Measurements from ENCODE around the gene PRKG1. TPM values are rescaled to one million over a fixed set of nuclear protein-coding genes. Genes with fewer than 3 reads are reported as not detected.

PRKG1 gene
- total RNA-seq, 1 experiment from 2014 or later = 0.09 TPM

DNA sequence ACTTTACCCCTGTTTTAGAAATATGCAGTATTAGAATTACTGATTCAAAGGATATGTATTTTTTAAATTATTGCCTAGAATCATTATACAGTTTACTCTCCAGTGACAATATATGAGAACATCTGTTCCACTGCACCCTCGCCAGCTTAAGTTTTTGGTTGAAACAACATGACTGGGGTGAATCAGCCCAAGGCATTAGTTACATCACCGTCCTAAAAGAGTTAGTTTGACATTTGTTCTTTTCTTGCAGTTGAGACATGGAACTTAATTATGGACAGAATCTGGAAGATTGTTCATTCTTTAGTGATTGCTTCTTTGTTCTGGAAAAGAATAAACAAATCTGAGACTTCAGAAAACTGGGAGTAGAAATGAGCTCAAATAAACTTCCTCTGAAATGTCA, 1072.5 kb downstream of the PRKG1 start:
- POLR2A ChIA-PET = interaction anchor here (0.5 kb wide), 1 partner anchor 1126 kb away, joined by 3 read pairs; no protein-coding TSS in a partner anchor
- Mint-ChIP-seq H3K4me1 (ENCODE audit: low read depth, unreplicated experiment) (peaks cover 19% of the 10 kb centered on the region), H3K27ac (ENCODE audit: unreplicated experiment) (no peak overlapping the region), H3K36me3 (ENCODE audit: insufficient read depth, unreplicated experiment) (no peaks in the 10 kb centered on the region), H3K9me3 (ENCODE audit: unreplicated experiment) (no peaks in the 10 kb centered on the region), H3K4me3 (ENCODE audit: unreplicated experiment) (no peak overlapping the region), H3K27me3 (ENCODE audit: insufficient read depth, unreplicated experiment) (peaks cover 3% of the 10 kb centered on the region)
- peaks cover 7% of the 10 kb centered on the region for H3K4me1 ChIP-seq
- intact Hi-C loops (cut with micrococcal nuclease; ENCODE audit: unreplicated experiment) = no loop called here
- no peak for DNase-seq
- BruUV-seq (replicated peaks) = no TSS peak
- H3K36me3 ChIP-seq (ENCODE audit: control insufficient read depth, insufficient read depth, low read length) = no peaks in the 10 kb centered on the region
- TF ChIP-seq CTCF (IDR thresholded peaks at IDR 0.05; ENCODE audit: insufficient read depth in 1 of 2, low read depth in 1 of 2, low read length in 1 of 2, severe bottlenecking in 1 of 2, unreplicated experiment in 1 of 2) = no peak
- H3K9me3 ChIP-seq = no peaks in the 10 kb centered on the region
- CTCF ChIA-PET = interaction anchor here (1.1 kb wide), 1 partner anchor 24 kb away, joined by 3 read pairs; no protein-coding TSS in a partner anchor
- H3K27me3 ChIP-seq (replicated peaks; ENCODE audit: control insufficient read depth, insufficient read depth, low read length) = no peaks in the 10 kb centered on the region
- no peak overlapping the region for H3K4me3 ChIP-seq (ENCODE audit: low read depth, low read length)

- Mint-ChIP-seq H3K36me3 (ENCODE audit: insufficient read depth, unreplicated experiment) (no peaks in the 10 kb centered on the region), H3K27ac (ENCODE audit: unreplicated experiment) (no peak overlapping the region), H3K4me3 (ENCODE audit: unreplicated experiment) (no peak overlapping the region), H3K4me1 (ENCODE audit: low read depth, unreplicated experiment) (no peaks in the 10 kb centered on the region), H3K9me3 (ENCODE audit: unreplicated experiment) (no peaks in the 10 kb centered on the region), H3K27me3 (ENCODE audit: insufficient read depth, unreplicated experiment) (peaks cover 4% of the 10 kb centered on the region)
- TF ChIP-seq CTCF (IDR thresholded peaks at IDR 0.05; ENCODE audit: insufficient read depth in 1 of 2, low read depth in 1 of 2, low read length in 1 of 2, severe bottlenecking in 1 of 2, unreplicated experiment in 1 of 2) = no peak
- no peak for DNase-seq
- ChIA-PET CTCF (interaction anchor here (0.6 kb wide), 1 partner anchor 24 kb away, joined by 3 read pairs; no protein-coding TSS in a partner anchor), POLR2A (no interaction called here)
- BruUV-seq (replicated peaks) = no TSS peak
- Histone ChIP-seq H3K4me1 (no peaks in the 10 kb centered on the region), H3K27me3 (replicated peaks; ENCODE audit: control insufficient read depth, insufficient read depth, low read length) (no peaks in the 10 kb centered on the region), H3K4me3 (ENCODE audit: low read depth, low read length) (no peak overlapping the region), H3K36me3 (ENCODE audit: control insufficient read depth, insufficient read depth, low read length) (no peaks in the 10 kb centered on the region), H3K9me3 (no peaks in the 10 kb centered on the region)
- intact Hi-C loops (cut with micrococcal nuclease; ENCODE audit: unreplicated experiment) = no loop called here
These were observed 1096.5 kb downstream of the PRKG1 start for GRCh38 chr10:52170776-52171175.

GRCh38 chr10:52172581-52172980, 1098.3 kb downstream of the PRKG1 start:
- no peaks in the 10 kb centered on the region for H3K9me3 ChIP-seq
- H3K36me3 ChIP-seq (ENCODE audit: control insufficient read depth, insufficient read depth, low read length) = no peaks in the 10 kb centered on the region
- no peak overlapping the region for H3K4me3 ChIP-seq (ENCODE audit: low read depth, low read length)
- BruUV-seq (replicated peaks) = no TSS peak
- intact Hi-C loops (cut with micrococcal nuclease; ENCODE audit: unreplicated experiment) = no loop called here
- H3K4me3 Mint-ChIP-seq (ENCODE audit: unreplicated experiment) = no peak overlapping the region
- no peaks in the 10 kb centered on the region for H3K27me3 ChIP-seq (replicated peaks; ENCODE audit: control insufficient read depth, insufficient read depth, low read length)
- DNase-seq = peak; percentile 43 to 47
- no peaks in the 10 kb centered on the region for H3K4me1 Mint-ChIP-seq (ENCODE audit: low read depth, unreplicated experiment)
- H3K27ac Mint-ChIP-seq (ENCODE audit: unreplicated experiment) = no peak overlapping the region
- no peaks in the 10 kb centered on the region for H3K4me1 ChIP-seq
- CTCF ChIA-PET = interaction anchor here (0.7 kb wide), 1 partner anchor 169 kb away, joined by 3 read pairs; no protein-coding TSS in a partner anchor
- POLR2A ChIA-PET = no interaction called here
- peaks cover 4% of the 10 kb centered on the region for H3K27me3 Mint-ChIP-seq (ENCODE audit: insufficient read depth, unreplicated experiment)
- H3K9me3 Mint-ChIP-seq (ENCODE audit: unreplicated experiment) = no peaks in the 10 kb centered on the region
- TF ChIP-seq CTCF (IDR thresholded peaks at IDR 0.05; ENCODE audit: insufficient read depth in 1 of 2, low read depth in 1 of 2, low read length in 1 of 2, severe bottlenecking in 1 of 2, unreplicated experiment in 1 of 2) = peak; percentile 42 to 58
- H3K36me3 Mint-ChIP-seq (ENCODE audit: insufficient read depth, unreplicated experiment) = no peaks in the 10 kb centered on the region

Measured in Caco-2 (cell line).